NOMO-1 (cell line): ENCODE results near the gene ADAT3.
"Not testable (repeated sequence)": the region's sequence is repeated elsewhere in the genome, so short reads cannot be mapped to it uniquely, and the experiment has no call there.

Experiments
- DNase-seq, 2 experiments: peaks; one replicate each; lab custom pipeline; 2025; ENCODE audit not compliant: unreplicated experiment in 2 of 2; lab: John Stamatoyannopoulos, UW

ADAT3 gene

DNA sequence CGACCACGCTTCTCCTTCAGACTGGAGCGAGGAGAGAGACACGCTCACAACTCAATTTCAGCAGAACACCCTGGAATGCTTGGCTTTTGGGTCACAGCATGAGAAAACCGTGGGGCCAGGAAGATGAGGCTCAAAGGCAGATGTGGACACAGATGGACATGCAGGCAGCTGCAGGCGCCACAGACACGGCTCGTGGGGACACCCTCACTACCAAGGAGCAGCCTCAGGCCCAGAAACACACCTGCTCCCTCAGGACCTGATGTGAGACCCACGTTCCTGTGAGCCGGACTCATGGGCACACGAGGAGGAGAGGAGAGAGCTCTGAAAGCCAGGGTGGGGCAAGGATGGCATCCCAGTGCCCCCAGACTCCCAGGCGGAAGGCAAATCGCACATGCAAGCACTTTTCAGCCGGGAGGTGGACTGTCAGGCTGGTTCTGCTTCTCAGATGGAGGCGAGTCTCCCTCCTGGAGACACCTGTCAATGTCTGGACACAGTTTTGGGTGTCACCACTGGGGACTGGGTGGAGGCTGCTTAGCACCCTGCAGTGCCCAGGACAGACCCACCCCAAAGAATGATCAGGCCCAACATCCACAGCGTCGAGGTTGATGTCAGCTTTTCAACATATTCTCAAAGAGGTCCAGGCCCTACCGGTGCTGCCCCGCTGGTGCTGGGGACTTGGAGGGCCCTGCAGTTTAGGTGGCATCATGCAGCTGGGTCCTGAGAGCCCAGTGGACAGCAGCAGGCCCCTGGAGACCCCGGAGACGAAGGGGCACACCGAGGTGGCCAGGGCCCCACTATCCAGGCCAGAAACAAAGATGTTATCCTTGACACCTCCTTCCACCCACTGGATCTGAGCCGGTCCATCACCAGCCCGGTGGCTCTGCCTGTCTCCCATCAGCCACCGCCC lies 22.2 kb upstream of the ADAT3 start:
- DNase-seq = no peak

DNA sequence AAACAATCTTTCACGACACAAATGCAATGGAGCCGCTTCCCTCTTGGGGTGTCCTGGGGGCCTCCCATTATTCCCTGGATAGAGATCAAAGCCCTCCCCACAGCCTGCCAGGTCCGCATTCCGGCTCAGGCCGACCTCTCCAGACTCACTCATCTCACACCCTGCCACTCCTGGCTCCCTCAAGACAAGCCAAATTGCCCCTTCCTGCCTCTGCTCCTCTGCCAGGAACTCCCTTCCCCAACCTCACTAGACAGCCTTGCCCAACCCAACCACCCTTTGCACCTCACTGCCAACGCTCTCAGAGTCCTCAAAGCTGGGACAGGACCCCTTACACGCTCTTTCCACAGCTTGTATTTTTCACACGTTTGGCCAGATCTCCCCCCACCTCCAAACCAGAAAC lies 21.4 kb upstream of the ADAT3 start:
- DNase-seq = no peak

DNA sequence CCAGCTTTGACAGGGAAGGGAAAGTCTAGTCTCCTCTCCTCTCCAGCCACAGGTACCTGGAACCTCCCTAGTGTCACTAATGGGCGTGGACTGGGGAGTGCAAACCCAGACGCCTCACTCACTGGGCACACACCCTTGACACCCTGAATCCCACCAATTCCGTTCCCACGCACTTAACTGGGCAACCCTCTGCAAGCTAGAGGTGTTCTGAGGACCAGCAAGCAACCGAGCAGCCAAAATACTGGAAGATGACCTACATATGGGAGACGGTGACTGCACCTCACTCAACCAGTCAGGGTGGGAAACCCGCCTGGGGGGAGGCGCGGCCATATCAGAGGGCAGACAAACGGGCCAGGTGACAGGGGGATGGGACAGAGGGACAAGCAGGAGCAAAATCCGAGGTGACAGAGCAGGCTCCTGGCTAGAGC lies 20.9 kb upstream of the ADAT3 start:
- DNase-seq = no peak

DNA sequence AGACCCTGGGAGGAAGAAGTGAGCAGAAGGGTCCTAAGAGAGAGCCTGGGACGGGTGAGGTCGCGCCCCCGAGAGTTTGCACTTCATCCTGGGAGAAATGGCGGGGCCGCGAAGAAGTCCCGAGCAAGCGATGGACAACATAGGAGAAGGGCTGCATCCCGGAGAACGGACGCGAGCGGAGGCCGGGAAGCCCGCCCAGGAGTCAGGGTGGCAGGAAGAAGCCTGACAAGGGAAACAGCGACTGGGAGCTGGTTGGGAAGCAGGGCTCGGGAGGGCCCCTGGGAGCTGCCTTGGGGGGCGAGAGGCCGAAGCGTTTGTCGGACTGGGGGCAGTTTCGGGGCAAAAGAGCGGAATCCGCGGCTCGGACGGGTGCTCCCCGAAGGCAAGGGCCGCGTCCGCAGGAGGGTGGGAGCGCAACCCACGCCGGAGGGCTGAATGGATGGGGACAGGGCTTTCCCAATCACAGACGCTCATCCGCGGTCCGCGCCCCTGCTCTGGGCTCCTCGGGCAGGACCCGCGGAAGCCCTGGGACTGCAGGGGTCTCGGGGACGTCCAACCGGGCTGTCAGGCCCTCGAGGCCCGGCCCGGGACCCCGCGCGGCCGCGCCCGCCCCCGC lies 20.4 kb upstream of the ADAT3 start:
- DNase-seq = no peak

DNA sequence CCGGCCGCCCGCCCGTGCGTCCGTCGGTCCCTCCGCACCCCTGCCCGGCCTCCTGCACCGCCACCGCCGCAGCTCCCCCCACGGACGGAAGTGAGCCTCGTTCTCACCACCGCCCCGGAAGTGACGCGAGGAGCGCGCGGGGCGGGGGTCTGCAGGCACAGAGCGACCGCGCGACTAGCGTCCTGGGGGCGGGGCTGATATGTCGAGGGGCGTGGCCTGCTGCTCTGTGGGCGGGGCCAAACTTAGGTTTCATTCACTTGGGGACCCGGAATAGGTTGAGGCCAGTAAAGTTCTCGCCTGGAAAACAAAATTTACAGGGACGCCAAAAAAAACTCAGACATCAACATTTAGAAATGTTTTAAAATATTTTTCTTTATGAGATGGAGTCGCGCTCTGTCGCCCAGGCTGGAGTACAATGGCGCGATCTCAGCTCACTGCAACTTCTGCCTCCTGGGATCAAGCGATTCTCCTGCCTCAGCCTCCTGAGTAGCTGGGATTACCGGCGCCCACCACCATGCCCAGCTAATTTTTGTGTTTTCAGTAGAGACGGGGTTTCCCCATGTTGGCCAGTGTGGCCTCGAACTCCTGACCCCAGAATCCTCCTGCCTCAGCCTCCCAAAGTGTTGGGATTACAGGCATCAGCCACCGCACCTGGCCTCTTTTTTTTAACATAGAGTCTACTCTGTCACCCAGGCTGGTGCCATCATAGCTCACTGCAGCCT lies 19.6 kb upstream of the ADAT3 start, which contains the start of gene ABHD17A:
Gene ABHD17A (minus strand): TSS at position 99 of the 722 bp plus-strand sequence. CDS start 3,930 bp downstream, outside the sequence.
- peak; percentile 82 to 95 for DNase-seq

DNA sequence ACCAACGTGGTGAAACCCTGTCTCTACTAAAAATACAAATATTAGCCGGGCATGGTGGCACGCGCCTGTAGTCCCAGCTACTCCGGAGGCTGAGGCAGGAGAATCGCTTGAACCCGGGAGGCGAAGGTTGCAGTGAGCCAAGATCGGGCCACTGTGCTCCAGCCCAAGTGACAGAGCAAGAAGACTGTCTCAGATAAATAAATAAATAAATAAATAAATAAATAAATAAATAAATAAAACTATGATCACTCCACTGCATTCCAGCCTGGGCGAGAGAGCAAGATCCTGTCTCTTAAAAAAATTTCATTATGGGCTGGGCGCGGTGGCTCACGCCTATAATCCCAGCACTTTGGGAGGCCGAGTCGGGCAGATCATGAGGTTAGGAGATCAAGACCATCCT lies 18.8 kb upstream of the ADAT3 start:
- DNase-seq = not testable (repeated sequence)

DNA sequence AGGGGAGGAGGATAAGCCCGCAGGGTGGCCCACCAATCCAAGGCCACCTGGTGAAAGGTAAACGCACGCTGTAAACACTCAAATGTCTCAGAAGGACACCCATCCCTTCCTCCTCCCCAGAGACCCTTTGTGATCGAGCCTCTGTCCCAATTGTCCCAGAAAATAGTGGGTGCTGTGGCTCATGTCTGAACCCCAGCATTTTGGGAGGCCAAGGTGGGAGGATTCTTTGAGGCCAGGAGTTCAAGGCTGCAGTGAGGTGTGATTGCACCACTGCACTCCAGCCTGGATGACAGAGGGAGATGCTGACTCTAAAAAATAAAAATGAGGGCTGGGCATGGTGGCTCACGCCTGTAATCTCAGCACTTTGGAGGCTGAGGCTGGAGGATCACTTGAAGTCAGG lies 16.8 kb upstream of the ADAT3 start:
- no peak for DNase-seq

DNA sequence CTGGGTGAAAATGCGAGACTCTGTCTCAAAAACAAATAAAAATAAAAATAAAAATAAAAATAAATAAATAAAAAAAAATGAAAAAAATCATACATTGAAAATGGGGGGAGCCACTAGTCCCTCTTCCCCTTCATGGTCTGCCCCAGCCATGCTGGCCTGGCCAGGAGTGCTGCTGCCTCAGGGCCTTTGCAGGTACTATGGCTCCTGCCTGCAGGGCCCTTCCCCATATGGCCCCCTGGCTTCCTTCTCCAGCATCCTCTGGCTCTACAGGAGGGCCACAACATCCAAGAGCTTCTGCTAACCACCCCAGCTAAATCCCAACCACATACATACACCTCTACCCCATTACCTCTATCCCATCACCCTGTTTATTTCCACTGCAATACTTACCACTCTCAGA lies 15.3 kb upstream of the ADAT3 start:
- no peak for DNase-seq

DNA sequence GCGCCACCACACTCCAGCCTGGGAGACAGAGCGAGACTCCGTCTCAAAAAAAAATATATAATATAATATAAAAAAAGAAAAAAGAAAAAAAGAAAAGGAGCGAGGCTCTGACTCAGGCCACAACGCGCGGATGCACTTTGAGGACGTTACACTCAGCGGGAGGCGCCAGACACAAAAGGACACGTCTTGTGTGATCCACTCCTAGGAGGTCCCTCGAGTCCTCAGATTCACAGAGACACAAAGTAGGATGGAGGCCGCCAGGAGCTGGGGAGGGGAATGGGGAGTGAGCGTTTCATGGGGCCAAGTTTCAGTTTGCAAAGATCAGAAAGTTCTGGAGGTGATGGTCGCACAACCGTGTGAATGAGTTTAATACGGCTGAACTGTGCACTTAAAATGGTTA lies 11.4 kb upstream of the ADAT3 start:
- DNase-seq = no peak

DNA sequence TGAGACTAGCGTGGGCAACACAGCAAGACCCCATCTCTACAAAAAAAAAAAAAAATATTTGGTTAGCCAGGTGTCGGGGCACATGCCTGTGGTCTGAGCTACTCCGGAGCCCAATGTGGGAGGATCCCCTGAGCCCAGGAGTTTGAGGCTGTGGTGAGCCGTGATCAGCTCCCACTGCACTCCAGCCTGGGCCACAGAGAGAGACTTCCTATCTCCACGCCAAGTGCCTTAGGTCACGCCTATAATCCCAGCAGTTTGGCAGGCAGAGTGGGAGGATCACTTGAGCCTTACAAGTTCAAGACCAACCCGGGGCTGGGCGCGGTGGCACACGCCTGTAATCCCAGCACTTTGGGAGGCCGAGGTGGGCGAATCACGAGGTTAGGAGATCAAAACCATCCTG lies 8.7 kb upstream of the ADAT3 start:
- no peak for DNase-seq

DNA sequence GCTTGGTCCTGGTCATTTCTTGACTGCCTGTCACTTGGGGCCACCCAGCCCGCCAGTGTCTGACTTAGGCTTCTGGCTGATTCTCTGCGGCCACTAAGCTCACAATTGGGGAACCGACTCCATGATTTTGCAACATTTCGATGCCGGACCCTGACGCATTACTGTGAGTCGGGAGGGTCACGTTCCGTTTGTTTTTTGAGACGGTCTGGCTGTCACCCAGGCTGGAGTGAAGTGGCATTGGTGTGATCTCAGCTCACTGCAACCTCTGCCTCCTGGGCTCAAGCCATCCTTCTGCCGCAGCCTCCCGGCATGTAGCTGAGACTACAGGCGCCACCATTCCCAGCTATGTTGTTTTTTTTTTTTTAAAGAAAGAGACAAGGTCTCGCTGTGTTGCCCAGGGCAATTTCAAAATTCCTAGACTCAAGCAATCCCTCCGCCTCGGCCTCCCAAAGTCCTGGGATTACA lies 3.2 kb upstream of the ADAT3 start:
- peak; percentile 85 to 89 for DNase-seq

DNA sequence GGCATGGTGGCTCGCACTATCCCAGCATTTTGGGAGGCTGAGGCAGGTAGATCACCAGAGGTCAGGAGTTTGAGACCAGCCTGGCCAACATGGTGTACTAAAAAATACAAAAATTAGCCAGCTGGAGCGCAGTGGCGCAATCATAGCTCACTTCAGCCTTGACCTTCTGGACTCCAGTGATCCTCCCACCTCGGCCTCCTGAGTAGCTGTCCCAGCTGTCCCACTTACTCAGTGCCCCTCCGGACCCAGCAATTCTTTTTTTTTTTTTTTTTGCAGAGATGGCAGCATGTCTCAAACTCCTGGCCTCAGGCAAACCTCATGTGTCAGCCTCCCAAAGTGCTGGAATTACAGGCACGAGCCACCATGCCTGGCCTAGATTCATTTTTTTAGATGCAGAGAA lies 2.3 kb upstream of the ADAT3 start:
- no peak for DNase-seq

DNA sequence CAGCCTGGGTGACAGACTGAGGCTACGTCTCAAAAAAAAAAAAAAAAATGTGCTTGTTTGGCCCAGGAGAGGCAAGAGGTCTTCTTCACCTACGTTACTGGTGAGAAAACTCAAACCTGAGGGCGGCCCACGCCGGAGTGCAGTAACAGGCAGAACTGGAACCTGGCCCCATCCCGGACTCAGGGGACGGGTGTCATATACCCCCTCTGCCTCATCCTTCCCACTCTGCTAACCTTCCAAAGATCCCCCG lies 414 bp upstream of the ADAT3 start:
- DNase-seq = no peak

DNA sequence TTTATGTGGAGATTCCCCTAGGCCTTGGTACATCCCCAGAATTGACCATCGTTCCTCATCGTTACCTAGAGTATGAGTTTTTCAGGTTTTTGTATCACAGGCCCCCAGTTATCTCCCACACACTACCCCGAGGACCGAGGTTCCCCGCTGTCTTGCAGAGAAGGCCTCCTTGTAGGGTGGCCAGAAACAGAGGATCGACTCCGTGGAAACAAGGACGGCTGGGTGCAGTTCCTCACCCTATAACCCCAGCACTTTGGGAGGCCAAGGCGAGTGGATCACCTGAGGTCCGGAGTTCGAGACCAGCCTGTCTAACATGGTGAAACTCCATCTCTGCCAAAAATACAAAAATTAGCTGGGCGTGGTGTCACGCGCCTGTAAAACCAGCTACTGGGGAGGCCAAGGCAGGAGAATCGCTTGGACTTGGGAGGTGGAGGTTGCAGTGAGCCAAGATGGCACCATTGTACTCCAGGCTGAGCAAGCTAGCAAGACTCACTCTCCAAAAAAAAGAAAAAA lies 720 bp downstream of the ADAT3 start:
- no peak for DNase-seq

DNA sequence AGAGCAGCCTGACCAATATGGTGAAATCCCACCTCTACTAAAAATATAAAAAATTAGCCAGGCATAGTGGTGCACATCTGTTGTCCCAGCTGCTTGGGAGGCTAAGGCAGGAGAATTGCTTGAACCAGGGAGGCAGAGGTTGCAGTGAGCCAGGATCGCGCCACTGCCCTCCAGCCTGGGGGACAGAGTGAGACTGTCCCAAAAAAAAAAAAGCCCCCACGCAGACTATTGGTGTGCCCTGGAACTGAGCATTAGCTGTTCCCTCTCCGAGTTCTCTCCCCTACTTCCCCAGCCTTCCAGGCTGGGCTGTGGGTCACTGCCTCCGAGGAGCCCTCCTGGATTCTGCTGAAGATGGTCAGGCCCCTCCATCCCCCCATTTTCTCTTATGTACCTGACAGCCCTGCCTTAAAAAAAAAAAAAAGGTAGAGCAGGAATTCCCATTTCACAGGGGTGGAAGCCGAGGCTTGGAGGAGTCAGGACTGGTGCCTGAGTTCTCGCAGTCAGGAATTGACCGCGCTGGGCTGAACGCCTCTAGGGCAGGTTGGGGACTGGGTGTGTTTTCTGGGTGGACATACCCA lies 1.9 kb downstream of the ADAT3 start:
- DNase-seq = no peak

DNA sequence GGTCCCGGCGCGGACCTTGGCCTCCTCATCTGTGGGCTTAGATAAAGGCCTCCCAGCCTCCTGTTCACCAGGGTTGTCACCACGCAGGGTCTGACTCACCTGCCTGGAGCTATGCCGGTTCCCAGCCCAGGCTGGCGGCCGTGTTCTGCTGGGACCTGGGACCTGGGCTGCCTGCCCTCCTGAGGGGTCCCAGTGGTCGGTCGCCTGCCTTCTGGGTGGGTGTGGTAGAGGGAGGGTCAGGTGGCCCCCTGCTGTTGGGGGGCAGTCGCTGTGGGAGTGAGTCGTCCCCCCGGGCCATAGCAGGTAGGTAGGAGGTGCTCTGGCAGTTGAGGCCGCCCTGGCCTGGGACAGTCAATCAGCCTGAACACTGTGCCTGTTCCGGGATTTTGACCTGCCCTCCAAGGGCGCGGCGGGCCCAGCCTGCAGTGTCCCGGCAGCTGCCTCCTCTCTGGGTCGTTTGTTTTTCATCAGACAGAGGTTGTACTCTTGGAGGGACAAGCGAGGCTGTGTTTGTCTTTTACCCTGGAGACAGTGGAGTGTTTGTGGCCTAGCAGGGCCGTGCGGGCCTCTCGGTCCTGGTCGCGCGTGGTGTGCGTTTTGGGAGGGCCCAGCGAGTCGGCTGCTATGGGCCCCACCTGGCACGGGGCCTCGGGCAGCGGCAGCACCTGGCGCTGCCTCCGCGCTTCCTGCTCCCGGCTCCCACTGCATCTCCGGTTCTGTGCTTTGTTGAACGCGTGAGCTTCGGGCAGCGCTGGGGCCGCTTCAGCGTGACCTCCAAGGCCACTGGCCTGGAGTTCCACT lies 2.6 kb downstream of the ADAT3 start:
- no peak for DNase-seq

DNA sequence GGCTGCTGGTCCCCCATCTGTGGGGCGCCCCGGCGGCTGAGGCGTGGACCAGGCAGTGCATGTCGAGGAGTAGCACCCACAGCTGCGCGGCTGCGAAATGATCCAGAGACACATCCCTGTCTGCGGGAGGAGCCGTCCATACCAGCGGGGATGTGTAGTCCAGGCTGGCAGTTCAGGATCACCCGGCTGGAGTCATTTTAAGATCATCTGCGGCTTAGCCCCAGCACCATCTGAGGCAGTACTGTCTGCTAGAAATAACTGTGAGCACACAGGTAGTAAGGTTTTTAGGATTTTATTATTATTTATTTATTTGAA lies 3.1 kb downstream of the ADAT3 start:
- DNase-seq = no peak

DNA sequence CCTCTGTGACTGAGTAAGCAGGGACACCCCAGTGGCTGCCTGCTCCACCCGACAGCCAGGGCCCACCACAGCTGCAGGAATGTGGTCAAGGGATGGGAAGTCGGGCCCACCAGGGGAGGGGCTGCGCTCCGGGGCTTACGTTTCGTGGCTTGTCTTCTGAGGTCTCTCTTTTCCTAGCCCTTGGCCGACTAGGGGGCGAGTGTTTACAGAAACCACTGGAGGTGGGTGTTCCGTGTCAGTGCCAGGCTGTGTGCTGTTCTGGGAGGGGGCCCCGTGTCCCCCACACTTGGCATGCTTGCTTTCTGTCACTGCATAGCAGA lies 4.5 kb downstream of the ADAT3 start:
- no peak for DNase-seq

DNA sequence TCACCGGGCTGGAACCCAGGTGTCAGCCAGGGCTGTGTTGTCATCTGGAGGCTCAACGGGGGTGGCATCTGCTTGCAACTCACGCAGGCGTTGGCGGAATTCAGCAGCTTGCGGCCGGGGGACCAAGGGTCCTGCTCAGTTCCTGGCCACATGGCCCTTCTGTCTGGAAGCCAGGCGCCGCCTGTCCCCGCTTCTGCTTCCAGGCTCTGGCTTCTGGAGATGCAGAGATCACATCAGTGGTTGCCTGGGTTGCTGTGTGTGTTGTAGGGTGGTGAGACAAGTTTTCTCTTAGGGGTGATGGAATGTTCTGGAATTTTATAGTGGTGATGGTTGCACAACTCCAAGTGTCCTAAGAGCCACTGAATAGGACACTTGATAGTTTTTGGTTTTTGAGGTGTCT lies 5.0 kb downstream of the ADAT3 start:
- DNase-seq = no peak

DNA sequence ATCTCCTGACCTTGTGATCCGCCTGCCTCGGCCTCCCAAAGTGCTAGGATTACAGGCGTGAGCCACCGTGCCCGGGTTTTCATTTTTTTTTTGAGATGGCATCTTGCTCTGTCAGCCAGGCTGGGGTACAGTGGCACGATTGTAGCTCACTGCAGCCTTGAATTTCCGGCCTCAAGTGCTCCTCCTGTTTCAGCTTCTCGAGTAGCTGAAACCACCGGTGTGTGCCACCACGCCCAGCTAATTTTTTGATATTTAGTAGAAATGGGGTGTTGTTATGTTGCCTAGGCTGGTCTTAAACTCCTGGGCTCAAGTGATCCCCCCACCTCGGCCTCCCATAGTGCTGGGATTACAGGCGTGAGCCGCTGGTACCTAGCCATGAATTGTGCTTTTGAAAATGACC lies 5.9 kb downstream of the ADAT3 start:
- no peak for DNase-seq

DNA sequence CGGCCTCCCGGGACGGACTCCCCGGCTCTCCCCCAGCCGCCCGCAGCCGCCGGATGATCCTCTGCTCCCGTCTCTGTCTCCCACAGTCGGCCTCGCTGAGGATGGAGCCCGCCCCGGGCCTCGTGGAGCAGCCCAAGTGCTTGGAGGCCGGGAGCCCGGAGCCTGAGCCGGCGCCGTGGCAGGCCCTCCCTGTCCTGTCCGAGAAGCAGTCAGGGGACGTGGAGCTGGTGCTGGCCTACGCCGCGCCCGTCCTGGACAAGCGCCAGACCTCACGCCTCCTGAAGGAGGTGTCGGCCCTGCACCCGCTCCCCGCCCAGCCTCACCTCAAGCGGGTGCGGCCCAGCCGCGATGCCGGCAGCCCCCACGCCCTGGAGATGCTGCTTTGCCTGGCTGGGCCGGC lies 6.8 kb downstream of the ADAT3 start:
- no peak for DNase-seq
